Measurements from ENCODE around the gene KPNA2.
"Not testable (repeated sequence)": the region's sequence is repeated elsewhere in the genome, so short reads cannot be mapped to it uniquely, and the experiment has no call there.

Gene KPNA2

GRCh38 chr17:68057531-68057952 is 22.0 kb downstream of the KPNA2 start:
- no peak for DNase-seq (ENCODE audit: low spot score)

- no peak for DNase-seq (ENCODE audit: low spot score)
Observed at GRCh38 chr17:68060336-68060735, 24.8 kb downstream of the KPNA2 start.

GRCh38 chr17:68061512-68062313 is 26.2 kb downstream of the KPNA2 start:
- peak; percentile 32 for DNase-seq (ENCODE audit: low spot score)

- not testable (repeated sequence) for DNase-seq (ENCODE audit: low spot score)
Observed at GRCh38 chr17:68065366-68065765, 29.8 kb downstream of the KPNA2 start.

- not testable (repeated sequence) for DNase-seq (ENCODE audit: low spot score)
Observed at GRCh38 chr17:68068512-68068911, 33.0 kb downstream of the KPNA2 start.

GRCh38 chr17:68070582-68071444 is 35.3 kb downstream of the KPNA2 start:
- not testable (repeated sequence) for DNase-seq (ENCODE audit: low spot score)

GRCh38 chr17:68074279-68074678 is 38.7 kb downstream of the KPNA2 start:
- no peak for DNase-seq (ENCODE audit: low spot score)

- DNase-seq (ENCODE audit: low spot score): not testable (repeated sequence)
Observed at GRCh38 chr17:68075953-68076607, 40.5 kb downstream of the KPNA2 start.

GRCh38 chr17:68077498-68077897 is 42.0 kb downstream of the KPNA2 start:
- not testable (repeated sequence) for DNase-seq (ENCODE audit: low spot score)

GRCh38 chr17:68080411-68081150 is 45.0 kb downstream of the KPNA2 start:
- no peak for DNase-seq (ENCODE audit: low spot score)

GRCh38 chr17:68081305-68082265 is 46.0 kb downstream of the KPNA2 start:
- DNase-seq (ENCODE audit: low spot score): not testable (repeated sequence)

GRCh38 chr17:68085771-68086381 is 50.3 kb downstream of the KPNA2 start:
- DNase-seq (ENCODE audit: low spot score): no peak

- not testable (repeated sequence) for DNase-seq (ENCODE audit: low spot score)
Observed at GRCh38 chr17:68086666-68087065, 51.1 kb downstream of the KPNA2 start.

- not testable (repeated sequence) for DNase-seq (ENCODE audit: low spot score)
Observed at GRCh38 chr17:68087131-68087623, 51.6 kb downstream of the KPNA2 start.

GRCh38 chr17:68087851-68088250 is 52.3 kb downstream of the KPNA2 start:
- no peak for DNase-seq (ENCODE audit: low spot score)

GRCh38 chr17:68089881-68090280 is 54.3 kb downstream of the KPNA2 start:
- DNase-seq (ENCODE audit: low spot score): peak; percentile 13

- DNase-seq (ENCODE audit: low spot score): no peak
Observed at GRCh38 chr17:68094481-68095078, 59.0 kb downstream of the KPNA2 start.

GRCh38 chr17:68095205-68095811 is 59.8 kb downstream of the KPNA2 start:
- DNase-seq (ENCODE audit: low spot score): no peak

GRCh38 chr17:68096111-68096510 is 60.6 kb downstream of the KPNA2 start:
- DNase-seq (ENCODE audit: low spot score): no peak
